Activated CD4-positive, CD25-positive, alpha-beta regulatory T cell (primary cell): ENCODE results near the gene MRPL10.

ENCODE experiments used
- DNase-seq, 4 experiments: peaks; one replicate each; lab custom pipeline; 2025; lab: John Stamatoyannopoulos, UW

The MRPL10 gene

DNA sequence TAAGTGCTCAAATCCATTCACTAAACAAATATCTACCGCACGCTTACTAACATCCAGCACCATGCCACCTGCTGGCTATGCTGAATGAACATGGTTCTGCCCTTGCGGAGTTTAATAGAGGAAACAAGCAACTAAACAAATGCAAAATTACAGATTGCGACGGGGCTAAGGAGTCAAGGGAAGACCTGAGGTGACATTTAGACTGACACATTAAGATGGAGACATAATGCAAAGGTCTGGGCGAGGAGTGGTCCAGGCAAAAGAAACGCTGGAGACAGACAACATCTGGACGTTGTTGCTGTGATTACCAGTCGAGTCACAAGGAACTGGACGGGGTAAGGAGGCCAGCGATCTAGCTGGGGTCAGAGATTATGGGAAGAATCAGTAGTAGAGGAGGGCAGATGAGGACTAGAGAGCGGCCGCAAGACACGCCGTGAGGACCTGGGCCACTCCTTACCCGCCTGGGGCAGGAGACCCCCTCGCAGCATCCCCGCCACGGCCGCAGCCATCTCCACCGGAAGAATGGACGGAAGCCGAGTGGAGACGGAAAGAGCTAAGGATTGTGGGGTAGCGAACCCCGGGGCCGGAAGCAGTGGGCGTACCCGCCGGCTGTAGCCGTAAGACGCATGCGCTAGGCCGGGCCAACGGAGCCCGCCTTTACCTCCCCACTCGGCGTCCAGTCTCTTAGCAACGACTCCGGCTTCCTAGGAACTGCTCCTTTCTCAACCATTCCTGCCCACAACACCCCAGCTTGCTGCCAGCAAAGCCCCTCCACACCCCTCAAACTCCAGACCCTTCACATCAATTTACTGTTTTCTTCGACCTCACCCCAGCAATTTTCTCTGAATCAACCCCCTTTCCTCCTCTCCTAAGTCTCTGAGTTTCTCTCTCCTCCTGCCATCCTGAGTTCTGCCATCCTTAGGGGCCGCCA, at the start of gene MRPL10, which contains the start of gene LRRC46:
Gene MRPL10 (minus strand): TSS at position 539 of the 931 bp plus-strand sequence. CDS start 30 bp downstream, at position 509.
Gene LRRC46 (plus strand): TSS at position 668 of the 931 bp plus-strand sequence. CDS start 320 bp downstream, outside the sequence.
- peak; percentile 81 to 86 (median 82) for DNase-seq

DNA sequence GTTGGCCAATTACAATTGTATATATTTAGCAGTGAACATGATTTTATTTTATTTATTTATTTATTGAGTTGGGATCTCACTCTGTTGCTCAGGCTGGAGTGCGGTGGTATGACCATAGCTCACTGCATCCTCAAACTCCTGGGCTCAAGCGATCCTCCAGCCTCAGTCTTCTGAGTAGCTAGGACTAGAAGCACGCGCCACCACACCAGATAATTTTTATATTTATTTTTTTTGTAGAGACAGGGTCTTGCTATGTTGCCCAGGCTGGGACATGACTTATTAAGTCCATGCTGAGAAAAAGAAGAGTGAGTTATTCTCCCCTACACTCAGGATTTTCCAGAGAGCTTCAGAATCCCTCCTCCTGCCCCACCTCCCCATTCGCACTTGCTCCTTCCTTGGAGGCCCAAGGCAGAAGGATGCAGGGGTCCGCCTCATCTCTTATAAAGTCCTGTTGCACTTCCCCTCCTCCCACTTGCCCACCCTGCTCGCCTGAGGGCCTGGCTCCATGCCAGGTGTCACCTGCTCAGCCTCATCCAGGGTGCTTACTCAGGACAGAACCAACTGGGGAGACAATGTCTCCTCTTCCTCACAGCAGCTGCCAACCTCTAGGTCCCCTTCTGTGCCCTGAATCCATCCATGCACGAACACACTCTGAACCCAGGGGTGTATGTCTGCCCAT, 48.6 kb upstream of the MRPL10 start:
- DNase-seq: no peak

- no peak for DNase-seq
Measured at GRCh38 chr17:47879028-47879585, 47.8 kb upstream of the MRPL10 start.

- DNase-seq: no peak
Measured at GRCh38 chr17:47878203-47879027, 47.1 kb upstream of the MRPL10 start.

GRCh38 chr17:47877368-47878034, 46.2 kb upstream of the MRPL10 start:
- DNase-seq: no peak

GRCh38 chr17:47875011-47875985, 44.0 kb upstream of the MRPL10 start:
- no peak for DNase-seq

DNA sequence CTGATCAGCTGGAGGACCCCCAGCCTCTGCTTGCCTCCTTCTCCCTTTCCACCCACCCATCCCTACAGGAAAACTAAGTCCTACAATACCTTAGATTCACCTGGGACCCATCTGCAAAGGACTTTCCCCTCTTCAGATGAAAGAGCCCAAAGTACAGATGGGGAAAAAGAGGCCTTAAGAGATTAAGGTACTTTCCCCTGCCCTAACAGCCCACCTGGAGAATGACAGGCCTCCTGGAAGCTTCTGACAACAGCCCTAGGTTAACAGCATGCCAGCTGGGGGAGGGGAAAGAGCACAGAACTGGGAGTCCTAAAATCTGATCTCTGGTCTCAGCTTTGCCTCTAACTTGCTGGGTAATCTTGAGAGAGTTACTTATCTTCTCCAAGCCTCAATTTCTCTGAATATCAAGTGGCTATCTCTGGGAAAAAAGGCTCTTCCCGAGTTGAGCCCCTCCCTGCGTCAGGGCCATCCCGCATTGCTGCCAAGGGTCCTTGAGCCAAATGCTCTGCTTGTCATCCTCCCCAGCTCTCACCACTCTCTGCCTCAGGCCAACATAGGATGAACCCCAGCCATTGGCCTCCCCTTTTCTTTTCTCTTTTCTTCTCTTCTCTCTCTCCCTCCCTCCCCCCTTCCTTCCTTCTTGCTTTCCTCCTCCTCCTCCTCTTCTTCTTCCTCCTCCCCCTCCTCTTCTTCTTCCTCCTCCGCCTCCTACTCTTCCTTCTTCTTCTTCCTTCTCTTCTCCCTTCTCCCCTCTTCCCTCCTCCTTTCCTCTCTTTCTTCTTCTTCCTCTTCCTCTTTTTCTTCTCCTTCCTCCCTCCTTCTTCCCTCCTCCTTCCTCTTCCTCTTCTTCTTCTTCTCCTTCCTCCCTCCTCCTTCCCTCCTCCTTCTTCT, 42.1 kb upstream of the MRPL10 start:
- no peak for DNase-seq

- DNase-seq: no peak
Measured at GRCh38 chr17:47872651-47873161, 41.4 kb upstream of the MRPL10 start.

- no peak for DNase-seq
Measured at GRCh38 chr17:47872019-47872650, 40.8 kb upstream of the MRPL10 start.

DNA sequence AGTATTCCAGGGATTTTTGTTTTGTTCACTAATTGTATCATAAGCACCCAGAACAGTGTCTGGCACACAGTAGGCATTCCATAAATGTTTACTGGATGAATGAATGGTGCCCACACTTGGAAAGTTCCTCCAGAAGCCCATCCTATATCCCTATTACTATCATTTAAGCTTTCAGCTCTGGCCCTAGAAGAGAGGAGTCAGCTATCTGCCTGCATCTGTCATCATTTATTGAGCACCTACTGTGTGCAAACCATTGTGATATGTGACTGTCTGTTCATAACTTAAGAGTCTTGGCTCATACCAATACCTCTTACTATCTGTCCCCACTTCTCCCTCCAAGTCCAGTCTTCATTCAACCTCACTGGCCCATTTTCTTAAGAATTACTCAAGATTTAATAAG, 39.7 kb upstream of the MRPL10 start:
- DNase-seq: no peak

GRCh38 chr17:47870056-47870455, 38.7 kb upstream of the MRPL10 start:
- no peak for DNase-seq

DNA sequence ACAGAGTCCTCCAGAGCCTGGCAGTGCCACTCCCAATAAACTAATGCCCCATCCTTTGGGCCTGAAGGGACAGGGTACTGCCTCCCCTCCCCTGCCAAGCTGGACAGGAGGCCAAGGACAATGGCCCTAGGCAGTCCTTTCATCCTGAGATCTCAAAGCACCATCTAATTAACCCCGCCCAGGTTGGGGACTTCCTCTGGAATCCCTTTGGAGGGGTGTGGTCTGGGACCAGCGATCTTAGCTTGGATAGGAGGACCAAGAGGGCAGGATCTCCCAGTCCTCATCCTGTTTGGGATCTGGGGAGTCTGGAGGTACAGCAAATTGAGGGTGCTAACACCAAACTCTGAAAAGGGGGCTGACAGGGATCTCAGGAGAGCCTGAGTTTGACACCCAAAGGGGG, 37.8 kb upstream of the MRPL10 start:
- no peak for DNase-seq

GRCh38 chr17:47867813-47868533, 36.6 kb upstream of the MRPL10 start:
- no peak for DNase-seq

GRCh38 chr17:47866941-47867340, 35.6 kb upstream of the MRPL10 start:
- DNase-seq: no peak

GRCh38 chr17:47864791-47865216, 33.5 kb upstream of the MRPL10 start:
- no peak for DNase-seq

- DNase-seq: no peak
Measured at GRCh38 chr17:47862621-47863440, 31.5 kb upstream of the MRPL10 start.

- DNase-seq: no peak
Measured at GRCh38 chr17:47860386-47860785, 29.0 kb upstream of the MRPL10 start.
